ENCODE measurements around the gene SPATA31C2. TPM values are rescaled to one million over a fixed set of nuclear protein-coding genes. Genes with fewer than 3 reads are reported as not detected.

Gene SPATA31C2
- total and polyA plus RNA-seq, 2 of the 4 experiments (the other 2 are of a cell fraction): 0.02 TPM; not detected in 1

DNA sequence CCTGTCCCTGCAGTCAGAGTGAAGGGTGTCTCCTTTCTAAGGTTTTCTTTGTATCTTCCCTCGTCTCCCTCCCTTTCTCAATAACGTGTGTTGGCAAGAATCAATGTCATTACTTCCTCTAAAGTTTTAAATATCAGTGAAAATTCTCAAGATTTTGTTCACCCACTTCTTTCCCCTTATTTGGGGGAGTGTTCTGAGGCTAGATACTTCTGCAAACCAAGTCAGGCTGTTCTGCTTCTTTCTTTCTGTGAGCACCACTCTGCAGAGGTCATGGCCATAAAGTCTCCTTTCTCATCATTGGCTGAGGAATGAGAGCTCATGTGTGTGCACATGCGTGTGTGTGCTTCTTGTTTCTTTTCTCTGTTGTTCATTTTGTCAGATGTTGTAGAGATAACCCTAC, 26.6 kb upstream of the SPATA31C2 start:
- DNase-seq (no peak), ATAC-seq (ENCODE audit: low read depth) (no peak)
- BruUV-seq (replicated peaks): no TSS peak
- intact Hi-C loops (cut with micrococcal nuclease): no loop called here
- Histone ChIP-seq H3K9ac (ENCODE audit: low read depth, low read length) (no peak overlapping the region), H2AK9ac (replicated peaks; ENCODE audit: low read depth, low read length, poor library complexity) (no peak overlapping the region), H3K79me1 (ENCODE audit: low read depth in 1 of 2, low read length in 2 of 2) (no peaks in the 10 kb centered on the region), H3K14ac (replicated peaks; ENCODE audit: low read depth, low read length) (no peak overlapping the region), H4K8ac (ENCODE audit: low read depth in 2 of 2, low read length in 2 of 2) (no peak overlapping the region), H3K9me1 (ENCODE audit: insufficient read depth, low read length) (no peaks in the 10 kb centered on the region), H3K27me3 (ENCODE audit: control insufficient read depth, insufficient read depth, low read length) (peaks cover 9% of the 10 kb centered on the region), H2AK5ac (ENCODE audit: low read depth, low read length) (no peak overlapping the region), H3K4me2 (ENCODE audit: low read depth, low read length) (no peak overlapping the region), H2BK120ac (ENCODE audit: low read depth, low read length) (no peak overlapping the region), H3K18ac (ENCODE audit: low read depth, low read length) (no peak overlapping the region), H3K36me3 (ENCODE audit: control insufficient read depth, insufficient read depth, low read length) (no peaks in the 10 kb centered on the region), H2AFZ (replicated peaks; ENCODE audit: low read length, poor library complexity) (no peak overlapping the region), H3K9me3 (ENCODE audit: control insufficient read depth, insufficient read depth, low read length) (0 out of 2 replicates have a peak, but pooled peaks cover 2% of the 10 kb centered on the region), H3K23ac (ENCODE audit: low read depth, low read length) (no peak overlapping the region; the same call in 1 of the 2 replicates), H2BK15ac (ENCODE audit: low read depth, low read length) (no peak overlapping the region), H3K27ac (ENCODE audit: insufficient read depth, low read length) (no peak overlapping the region), H3K4ac (ENCODE audit: low read depth, low read length) (no peak overlapping the region), H4K20me1 (ENCODE audit: insufficient read depth, low read length) (no peaks in the 10 kb centered on the region), H3K56ac (ENCODE audit: extremely low read depth, insufficient read depth, low read length) (no peak overlapping the region), H3K4me3 (ENCODE audit: insufficient read depth, low read depth, low read length) (no peak overlapping the region), H2BK5ac (ENCODE audit: low read depth, low read length, poor library complexity, severe bottlenecking) (no peak overlapping the region), H2BK20ac (ENCODE audit: low read depth, low read length) (no peak overlapping the region), H4K91ac (ENCODE audit: insufficient read depth, low read depth, low read length) (no peak overlapping the region), H4K5ac (ENCODE audit: low read depth, low read length) (no peak overlapping the region), H3K4me1 (ENCODE audit: control insufficient read depth, insufficient read depth, low read length) (no peaks in the 10 kb centered on the region)
- TF ChIP-seq MAFK (IDR thresholded peaks at IDR 0.05; ENCODE audit: low read depth, low read length): no peak
- TF ChIP-seq MXI1 (IDR thresholded peaks at IDR 0.05; ENCODE audit: borderline replicate concordance, low read depth, low read length): no peak
- no peak for TF ChIP-seq BHLHE40 (IDR thresholded peaks at IDR 0.05; ENCODE audit: low read depth, low read length)
- TF ChIP-seq SMC3 (IDR thresholded peaks at IDR 0.05; ENCODE audit: low read depth, low read length): no peak
- TF ChIP-seq CHD1 (IDR thresholded peaks at IDR 0.05; ENCODE audit: low read depth, low read length): no peak
- TF ChIP-seq CEBPB (IDR thresholded peaks at IDR 0.05; ENCODE audit: low read depth, low read length): no peak
- no peak for TF ChIP-seq RAD21 (IDR thresholded peaks at IDR 0.05; ENCODE audit: low read length)
- no peak for TF ChIP-seq MAZ (IDR thresholded peaks at IDR 0.05; ENCODE audit: borderline replicate concordance, low read depth, low read length)
- no peak for TF ChIP-seq NFE2L2 (IDR thresholded peaks at IDR 0.05; ENCODE audit: low read depth, low read length)
- TF ChIP-seq FOS (IDR thresholded peaks at IDR 0.05; ENCODE audit: low read depth, low read length): no peak
- TF ChIP-seq, protein P1, sequence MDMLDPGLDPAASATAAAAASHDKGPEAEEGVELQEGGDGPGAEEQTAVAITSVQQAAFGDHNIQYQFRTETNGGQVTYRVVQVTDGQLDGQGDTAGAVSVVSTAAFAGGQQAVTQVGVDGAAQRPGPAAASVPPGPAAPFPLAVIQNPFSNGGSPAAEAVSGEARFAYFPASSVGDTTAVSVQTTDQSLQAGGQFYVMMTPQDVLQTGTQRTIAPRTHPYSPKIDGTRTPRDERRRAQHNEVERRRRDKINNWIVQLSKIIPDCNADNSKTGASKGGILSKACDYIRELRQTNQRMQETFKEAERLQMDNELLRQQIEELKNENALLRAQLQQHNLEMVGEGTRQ (IDR thresholded peaks at IDR 0.05; ENCODE audit: low read depth, low read length): no peak
- in situ Hi-C loops (cut with MboI; ENCODE audit: low sequenced_read_pairs): no loop called here
- CTCF ChIA-PET: no interaction called here
- dilution Hi-C loops (cut with HindIII; ENCODE audit: low sequenced_read_pairs, unreplicated experiment): no loop called here
- POLR2A ChIA-PET (ENCODE audit: unreplicated experiment): no interaction called here
- no CpG with 5 or more reads among the region's 3 CpGs for WGBS, 2 experiments (ENCODE audit: extremely low coverage in 2 of 2, insufficient read length in 1 of 2)
